PC-3 (cell line): ENCODE data around the gene PLA2G2D. TPM values are rescaled to one million over a fixed set of nuclear protein-coding genes. Genes with fewer than 3 reads are reported as not detected.

Experiments
- ATAC-seq: fragments of 200-7000 bp; cut with Tn5 transposase; 2 replicates; pipeline ENCODE4 v1.9.1; 2020; ENCODE audit warnings: mild to moderate bottlenecking, moderate library complexity
- BruUV-seq: library from RNA; stranded (reverse); fragments of 400-500 nt; replicated peaks from 2 replicates; lab custom pipeline; 2021; lab: Mats Ljungman, UMichigan
- CTCF ChIA-PET: fragments of 300-600 bp; sonication (Branson Sonifier 250); formaldehyde crosslinking; loops from one replicate; lab custom pipeline; 2022; ENCODE audit warnings: antibody characterized with exemption; lab: Charles Lee
- POLR2A ChIA-PET: fragments of 300-600 bp; sonication (Branson Sonifier 250); formaldehyde crosslinking; loops from one replicate; lab custom pipeline; 2022; ENCODE audit warnings: antibody characterized with exemption; ENCODE audit not compliant: unreplicated experiment; lab: Charles Lee
- DNase-seq: peaks from one replicate; pipeline ENCODE4 v3.0.0-alpha.2; 2015
- H2AFZ ChIP-seq: fragments of 300-600 bp; sonication (generic); 2 replicates; pipeline ENCODE4 v1.6.0; 2016; ENCODE audit warnings: antibody characterized with exemption, low read length
- H3F3A ChIP-seq: fragments of 300-600 bp; sonication (generic); one replicate; pipeline ENCODE4 v1.6.0; 2017; ENCODE audit warnings: antibody characterized with exemption, low read length, control low read depth, mild to moderate bottlenecking; ENCODE audit not compliant: unreplicated experiment
- H3K27ac ChIP-seq: fragments of 300-600 bp; sonication (generic); 2 replicates; pipeline ENCODE4 v1.5.1; 2016; ENCODE audit warnings: mild to moderate bottlenecking, low read length
- H3K27me3 ChIP-seq: fragments of 300-600 bp; sonication (generic); 2 replicates; pipeline ENCODE4 v1.6.1; 2016; ENCODE audit warnings: low read length, mixed read lengths
- H3K36me3 ChIP-seq: fragments of 300-600 bp; sonication (generic); 2 replicates; pipeline ENCODE4 v1.6.1; 2016; ENCODE audit warnings: low read depth, mixed run types, low read length, mixed read lengths
- H3K4me1 ChIP-seq: fragments of 300-600 bp; sonication (generic); 2 replicates; pipeline ENCODE4 v1.5.1; 2016; ENCODE audit warnings: low read length; ENCODE audit not compliant: insufficient read depth
- H3K4me2 ChIP-seq: fragments of 300-600 bp; sonication (generic); 2 replicates; pipeline ENCODE4 v1.6.0; 2016; ENCODE audit warnings: low read length
- H3K4me3 ChIP-seq: fragments of 300-600 bp; sonication (generic); 2 replicates; pipeline ENCODE4 v1.5.1; 2016; ENCODE audit warnings: mild to moderate bottlenecking, low read length, mixed read lengths
- H3K79me2 ChIP-seq: fragments of 300-600 bp; sonication (generic); 2 replicates; pipeline ENCODE4 v1.6.1; 2017; ENCODE audit warnings: low read length, mixed read lengths
- H3K9ac ChIP-seq: fragments of 300-600 bp; sonication (generic); 2 replicates; pipeline ENCODE4 v1.6.0; 2016; ENCODE audit warnings: mild to moderate bottlenecking, low read length
- H3K9me2 ChIP-seq: fragments of 300-600 bp; sonication (generic); replicated peaks from 2 replicates; pipeline ENCODE4 v1.6.1; 2016; ENCODE audit warnings: mixed run types, low read length, mixed read lengths
- H3K9me3 ChIP-seq: fragments of 300-600 bp; sonication (generic); 2 replicates; pipeline ENCODE4 v1.6.1; 2016; ENCODE audit warnings: low read length, mixed read lengths
- H4K20me1 ChIP-seq: fragments of 300-600 bp; sonication (generic); 2 replicates; pipeline ENCODE4 v1.6.1; 2016; ENCODE audit warnings: low read length, mixed read lengths
- EZH2 ChIP-seq: fragments of 300-600 bp; sonication (generic); IDR thresholded peaks from one replicate; pipeline ENCODE4 v1.6.1; 2017; ENCODE audit warnings: antibody characterized with exemption, mild to moderate bottlenecking, low read length; ENCODE audit not compliant: unreplicated experiment
- EZH2phosphoT487 ChIP-seq: fragments of 300-600 bp; sonication (generic); IDR thresholded peaks from 2 replicates; pipeline ENCODE4 v1.6.1; 2018; ENCODE audit warnings: mild to moderate bottlenecking, antibody characterized with exemption, low read length, borderline replicate concordance
- intact Hi-C: fragments of 100-400 bp; cut with micrococcal nuclease; formaldehyde crosslinking; loops from 2 replicates; pipeline ENCODE4 v1.9.0; 2023
- total RNA-seq: library from RNA; depleted of rRNA; stranded (reverse); fragments of >200 nt; gene quantifications from 2 replicates; pipeline ENCODE4 v1.2.3, GENCODE V29; 2014
- TF ChIP-seq, protein P1 (sequence below): fragments of 300-600 bp; sonication (generic); conservative IDR thresholded peaks from 2 replicates; pipeline ENCODE4 v1.5.1; 2017; ENCODE audit warnings: antibody characterized with exemption, low read depth, mild to moderate bottlenecking, low read length

PLA2G2D gene
- total RNA-seq, 1 experiment from 2014 or later = not detected

GRCh38 chr1:20167126-20167525 is 47.8 kb upstream of the PLA2G2D start:
- TF ChIP-seq, protein P1, sequence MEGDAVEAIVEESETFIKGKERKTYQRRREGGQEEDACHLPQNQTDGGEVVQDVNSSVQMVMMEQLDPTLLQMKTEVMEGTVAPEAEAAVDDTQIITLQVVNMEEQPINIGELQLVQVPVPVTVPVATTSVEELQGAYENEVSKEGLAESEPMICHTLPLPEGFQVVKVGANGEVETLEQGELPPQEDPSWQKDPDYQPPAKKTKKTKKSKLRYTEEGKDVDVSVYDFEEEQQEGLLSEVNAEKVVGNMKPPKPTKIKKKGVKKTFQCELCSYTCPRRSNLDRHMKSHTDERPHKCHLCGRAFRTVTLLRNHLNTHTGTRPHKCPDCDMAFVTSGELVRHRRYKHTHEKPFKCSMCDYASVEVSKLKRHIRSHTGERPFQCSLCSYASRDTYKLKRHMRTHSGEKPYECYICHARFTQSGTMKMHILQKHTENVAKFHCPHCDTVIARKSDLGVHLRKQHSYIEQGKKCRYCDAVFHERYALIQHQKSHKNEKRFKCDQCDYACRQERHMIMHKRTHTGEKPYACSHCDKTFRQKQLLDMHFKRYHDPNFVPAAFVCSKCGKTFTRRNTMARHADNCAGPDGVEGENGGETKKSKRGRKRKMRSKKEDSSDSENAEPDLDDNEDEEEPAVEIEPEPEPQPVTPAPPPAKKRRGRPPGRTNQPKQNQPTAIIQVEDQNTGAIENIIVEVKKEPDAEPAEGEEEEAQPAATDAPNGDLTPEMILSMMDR = no peak
- BruUV-seq = no TSS peak
- no peaks in the 10 kb centered on the region for H3K79me2 ChIP-seq

DNA sequence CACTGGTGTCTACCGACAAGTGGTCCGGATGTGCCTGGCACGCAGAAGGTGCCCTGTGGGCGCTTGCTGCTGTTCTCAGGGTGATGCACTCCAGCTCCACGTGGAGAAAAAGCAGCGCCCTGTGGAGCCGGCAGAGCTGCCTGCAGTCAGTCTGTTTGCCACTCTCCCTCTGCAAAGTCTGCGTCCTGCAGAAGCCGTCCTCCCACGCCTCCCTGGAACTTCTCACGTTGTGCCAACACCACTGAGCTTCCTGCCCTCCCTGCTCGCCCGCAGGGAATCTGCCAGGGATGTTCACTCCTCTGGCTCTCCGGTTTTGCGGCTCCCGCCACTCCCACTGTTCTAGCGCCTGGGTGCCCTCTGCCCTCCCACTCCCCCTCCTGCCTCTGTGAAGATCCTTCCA is 46.7 kb upstream of the PLA2G2D start:
- peak; percentile 83 for ATAC-seq
- H3K4me3 ChIP-seq = 0 out of 2 replicates have a peak overlapping the region, but pooled peaks have one; percentile 25
- ChIA-PET CTCF (interaction anchor here (0.5 to 1.7 kb wide), 7 partner anchors 14 to 328 kb away, joined by 3 to 25 read pairs (median 4); no protein-coding TSS in a partner anchor), POLR2A (interaction anchor here (0.7 kb wide), 1 partner anchor 116 kb away, joined by 10 read pairs; no protein-coding TSS in a partner anchor)
- H3K4me2 ChIP-seq = peak overlapping the region; percentile 68
- H3K9me2 ChIP-seq = no peaks in the 10 kb centered on the region
- no peaks in the 10 kb centered on the region for H3F3A ChIP-seq
- peaks cover 30% of the 10 kb centered on the region for H3K4me1 ChIP-seq
- H2AFZ ChIP-seq = peak overlapping the region; percentile 56
- peak overlapping the region; percentile 89 for H3K27ac ChIP-seq
- no TSS peak for BruUV-seq
- H3K9ac ChIP-seq = peak overlapping the region; percentile 65
- H4K20me1 ChIP-seq = no peaks in the 10 kb centered on the region
- peak; percentile 82 for DNase-seq
- no peaks in the 10 kb centered on the region for H3K79me2 ChIP-seq
- intact Hi-C loops = loop anchor here (1.0 to 2.0 kb wide), 3 partner anchors 29 to 327 kb away; no protein-coding TSS in a partner anchor
- H3K36me3 ChIP-seq = no peaks in the 10 kb centered on the region
- no peaks in the 10 kb centered on the region for H3K27me3 ChIP-seq
- no peak for TF ChIP-seq EZH2
- TF ChIP-seq, protein P1 = no peak
- 0 out of 2 replicates have a peak, but pooled peaks cover 4% of the 10 kb centered on the region for H3K9me3 ChIP-seq

More at GRCh38 chr1:20167126-20167525, 47.8 kb upstream of the PLA2G2D start:
- Histone ChIP-seq H3K27me3 (no peaks in the 10 kb centered on the region), H3K4me1 (peaks cover 39% of the 10 kb centered on the region), H3K4me3 (no peak overlapping the region), H2AFZ (no peak overlapping the region), H4K20me1 (no peaks in the 10 kb centered on the region), H3K36me3 (no peaks in the 10 kb centered on the region), H3K9me3 (no peaks in the 10 kb centered on the region), H3K9ac (no peak overlapping the region), H3K9me2 (no peaks in the 10 kb centered on the region), H3K4me2 (no peak overlapping the region), H3K27ac (no peak overlapping the region), H3F3A (no peaks in the 10 kb centered on the region)
- ATAC-seq = no peak
- ChIA-PET CTCF (no interaction called here), POLR2A (no interaction called here)
- intact Hi-C loops = loop anchor here (2.0 kb wide), 2 partner anchors 46 to 326 kb away; no protein-coding TSS in a partner anchor
- no peak for DNase-seq

DNA sequence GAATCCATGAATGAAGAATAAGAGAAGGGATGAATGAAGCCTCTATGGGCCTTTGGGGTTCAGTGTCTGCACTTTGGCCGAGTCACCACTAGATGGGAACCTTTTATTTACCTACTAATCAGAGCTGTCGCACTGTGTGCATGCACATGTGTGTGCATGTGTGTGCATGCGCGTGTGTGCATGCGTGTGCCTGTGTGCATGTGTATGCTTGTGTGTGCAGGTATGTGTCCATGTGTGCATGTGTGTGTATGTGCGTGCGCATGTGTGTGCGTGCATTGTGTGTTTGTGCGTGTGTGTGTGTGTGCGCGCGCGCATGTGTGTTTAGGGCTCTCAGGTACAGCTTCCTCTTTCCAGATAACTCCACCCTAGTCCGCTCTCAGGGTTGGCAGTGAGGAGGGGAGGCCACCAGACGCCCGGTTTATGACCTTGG is 46.2 kb upstream of the PLA2G2D start:
- TF ChIP-seq EZH2 = no peak
- TF ChIP-seq, protein P1 = peak; percentile 72
- TF ChIP-seq EZH2phosphoT487 = no peak
- peak overlapping the region; percentile 56 for H2AFZ ChIP-seq
- H3K27ac ChIP-seq = peak overlapping the region; percentile 89
- peaks cover 25% of the 10 kb centered on the region for H3K4me1 ChIP-seq
- 0 out of 2 replicates have a peak overlapping the region, but pooled peaks have one; percentile 25 for H3K4me3 ChIP-seq
- H3K9me3 ChIP-seq = 0 out of 2 replicates have a peak, but pooled peaks cover 7% of the 10 kb centered on the region
- DNase-seq (peak; percentile 62), ATAC-seq (peak; percentile 63)
- no peaks in the 10 kb centered on the region for H3F3A ChIP-seq
- ChIA-PET POLR2A (interaction anchor here (0.7 kb wide), 1 partner anchor 117 kb away, joined by 10 read pairs; no protein-coding TSS in a partner anchor), CTCF (interaction anchor here (0.5 to 1.7 kb wide), 6 partner anchors 14 to 328 kb away, joined by 3 to 25 read pairs (median 4); no protein-coding TSS in a partner anchor)
- H3K4me2 ChIP-seq = peak overlapping the region; percentile 68
- no peaks in the 10 kb centered on the region for H4K20me1 ChIP-seq
- intact Hi-C loops = no loop called here
- no peaks in the 10 kb centered on the region for H3K9me2 ChIP-seq
- peak overlapping the region; percentile 65 for H3K9ac ChIP-seq
- no peaks in the 10 kb centered on the region for H3K36me3 ChIP-seq
- no TSS peak for BruUV-seq
- H3K27me3 ChIP-seq = no peaks in the 10 kb centered on the region
- no peaks in the 10 kb centered on the region for H3K79me2 ChIP-seq
